ENCODE results near the gene SERPING1. TPM values are rescaled to one million over a fixed set of nuclear protein-coding genes. Genes with fewer than 3 reads are reported as not detected.
A peak's percentile ranks its signal among the peaks of the same experiment; 100 is the strongest.

The SERPING1 gene
- total and polyA plus RNA-seq, 2 donors (not counting 3 experiments of a cell fraction or from before 2014, with no cell fraction given) = 0.30 TPM; not detected in 1

DNA sequence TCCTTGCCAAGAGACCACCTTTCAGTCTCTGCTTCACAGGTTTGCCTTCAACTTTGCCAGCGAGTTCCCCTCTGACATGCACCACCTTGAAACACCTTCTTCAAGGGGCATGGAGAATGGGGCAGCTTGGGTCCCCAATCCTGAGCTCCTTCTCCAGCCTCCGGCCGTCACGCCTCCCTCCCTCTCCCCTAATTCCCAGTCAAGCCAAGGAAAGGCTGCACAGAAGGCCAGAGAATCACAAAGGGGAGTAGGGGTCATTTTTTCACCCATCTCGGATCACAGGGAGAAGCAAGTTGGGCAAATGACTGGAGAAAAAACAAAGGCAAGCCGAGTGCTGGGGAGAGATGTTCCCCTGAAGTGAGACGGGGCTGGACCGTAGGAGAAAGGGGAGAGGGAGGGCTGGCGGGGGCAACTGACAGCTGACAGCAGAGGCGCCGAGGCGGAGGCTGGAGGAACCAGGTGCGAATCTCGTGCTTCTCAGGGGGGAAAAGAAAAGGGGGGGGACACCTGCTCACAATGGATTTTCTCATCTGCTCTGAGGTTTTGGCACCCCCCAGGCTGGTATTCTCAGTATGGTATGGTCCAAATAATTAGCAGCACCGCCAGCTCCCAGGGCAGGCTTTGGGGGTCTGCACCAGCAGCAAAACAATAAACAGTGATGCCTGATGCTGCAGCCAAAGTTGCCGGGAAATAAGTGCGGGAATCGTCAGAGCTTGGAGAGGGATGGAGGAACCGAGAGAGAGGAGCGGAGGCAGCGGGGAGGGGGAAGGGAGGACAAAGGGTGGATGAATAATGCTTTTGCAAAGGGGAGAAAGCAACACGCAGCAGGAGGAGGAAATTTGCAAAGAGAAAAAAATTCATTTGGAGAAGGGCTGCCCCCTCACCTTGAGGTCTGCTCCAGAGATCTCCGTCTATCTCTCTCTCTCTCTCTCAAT lies 51.6 kb downstream of the SERPING1 start:
- Histone ChIP-seq H3K9ac (replicated peaks; ENCODE audit: extremely low read depth, insufficient read depth, low read length) (no peak overlapping the region), H2AFZ (ENCODE audit: low read depth, low read length) (no peak overlapping the region)
- CTCF ChIA-PET = interaction anchor here (0.8 to 1.3 kb wide), 2 partner anchors 80 to 152 kb away, joined by 3 to 8 read pairs; no protein-coding TSS in a partner anchor

DNA sequence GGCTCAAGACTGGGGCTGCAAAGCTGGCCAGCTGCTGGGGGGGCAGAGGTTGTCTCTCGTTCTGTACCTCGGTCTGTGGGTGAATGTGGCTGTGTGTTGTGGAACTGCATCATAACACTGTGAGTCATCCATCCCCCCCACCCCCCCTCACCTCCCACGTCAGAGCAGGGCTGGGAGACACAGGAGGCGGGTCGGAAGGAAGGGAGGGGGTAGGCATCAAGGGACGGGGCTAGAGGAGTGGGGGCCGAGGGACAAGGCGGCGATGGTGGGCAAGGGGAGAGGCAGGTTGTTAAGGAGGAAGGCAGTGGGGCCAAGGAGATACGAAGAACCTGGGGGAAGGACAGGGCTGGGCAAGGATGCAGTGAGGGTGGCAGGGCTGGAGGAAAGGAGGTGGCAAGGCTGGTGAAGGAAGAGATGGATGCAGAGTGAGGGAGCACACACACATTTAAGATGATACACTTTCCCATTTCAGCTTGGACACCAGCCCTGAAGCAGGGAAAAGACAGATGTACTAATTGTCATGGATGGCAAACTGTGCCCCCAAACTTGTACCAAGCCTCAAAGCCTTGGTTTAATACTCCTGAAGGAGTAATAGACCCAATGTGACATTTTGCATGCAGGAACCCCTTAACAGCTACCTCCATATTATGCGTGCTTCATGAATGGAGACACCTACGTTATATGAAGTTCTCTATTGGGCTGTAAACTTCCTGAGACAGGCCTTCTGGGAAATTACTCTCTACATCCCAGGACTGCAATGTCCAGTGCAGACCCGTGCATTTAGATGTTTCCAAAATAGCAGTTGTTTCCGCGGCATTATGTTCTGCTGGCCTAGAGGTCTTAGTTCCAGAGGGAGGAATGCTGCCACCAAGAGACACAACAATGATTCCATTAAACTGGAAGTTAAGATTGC lies 52.6 kb downstream of the SERPING1 start, which contains the start of gene YPEL4:
YPEL4 (minus strand) TSS at position 87 of the 913 bp plus-strand sequence. CDS start 2,805 bp downstream, outside the sequence.
- H3K79me2 ChIP-seq (ENCODE audit: control insufficient read depth, insufficient read depth, low read length) = no peaks in the 10 kb centered on the region
- POLR2A ChIA-PET = no interaction called here
- H3K4me1 ChIP-seq (ENCODE audit: control insufficient read depth, extremely low read depth, insufficient read depth, low read length) = peaks cover 3% of the 10 kb centered on the region
- no peaks in the 10 kb centered on the region for H3K9me3 ChIP-seq (replicated peaks; ENCODE audit: control insufficient read depth, insufficient read depth, low read length)
- H3K9me1 ChIP-seq (replicated peaks; ENCODE audit: control insufficient read depth, extremely low read depth, insufficient read depth, low read length) = no peaks in the 10 kb centered on the region
- CTCF ChIA-PET = no interaction called here
- H3K27ac ChIP-seq (ENCODE audit: insufficient read depth, low read depth, low read length) = no peak within 1 kb of the TSS
- peaks cover 40 to 54% of the 10 kb centered on the region in 2 experiments for H3K27me3 ChIP-seq (ENCODE audit: control insufficient read depth in 2 of 2, insufficient read depth in 2 of 2, low read length in 2 of 2)
- DNase-seq (ENCODE audit: low read depth, low spot score) (peak; percentile 67), FAIRE-seq (peak; percentile 71)
- H3K9ac ChIP-seq (replicated peaks; ENCODE audit: extremely low read depth, insufficient read depth, low read length) = no peak within 1 kb of the TSS
- no peak within 1 kb of the TSS for H3K4me2 ChIP-seq (ENCODE audit: insufficient read depth, low read length)
- dilution Hi-C loops (cut with MboI; ENCODE audit: extremely low pct_ligation_motif_present, low sequenced_read_pairs) (no loop called here), intact Hi-C loops (cut with micrococcal nuclease) (loop anchor here (5.0 kb wide), 1 partner anchor 323 kb away; no protein-coding TSS in a partner anchor)
- H4K20me1 ChIP-seq (replicated peaks; ENCODE audit: control insufficient read depth, extremely low read depth, insufficient read depth, low read length) = no peaks in the 10 kb centered on the region
- TF ChIP-seq, protein P1, sequence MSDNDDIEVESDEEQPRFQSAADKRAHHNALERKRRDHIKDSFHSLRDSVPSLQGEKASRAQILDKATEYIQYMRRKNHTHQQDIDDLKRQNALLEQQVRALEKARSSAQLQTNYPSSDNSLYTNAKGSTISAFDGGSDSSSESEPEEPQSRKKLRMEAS (IDR thresholded peaks at IDR 0.05; ENCODE audit: insufficient read depth, insufficient read length) = no peak
- TF ChIP-seq EZH2 (IDR thresholded peaks at IDR 0.05; ENCODE audit: borderline replicate concordance, low read depth, low read length, severe bottlenecking) = no peak
- peak; percentile 5 for TF ChIP-seq JUN (IDR thresholded peaks at IDR 0.05; ENCODE audit: borderline replicate concordance, insufficient read depth, insufficient read length, low read depth)
- no peak for TF ChIP-seq POLR2AphosphoS5 (IDR thresholded peaks at IDR 0.05; ENCODE audit: insufficient read depth, low read depth, low read length)
- TF ChIP-seq MYC (IDR thresholded peaks at IDR 0.05; ENCODE audit: low read depth, low read length) = no peak
- TF ChIP-seq, protein P2, sequence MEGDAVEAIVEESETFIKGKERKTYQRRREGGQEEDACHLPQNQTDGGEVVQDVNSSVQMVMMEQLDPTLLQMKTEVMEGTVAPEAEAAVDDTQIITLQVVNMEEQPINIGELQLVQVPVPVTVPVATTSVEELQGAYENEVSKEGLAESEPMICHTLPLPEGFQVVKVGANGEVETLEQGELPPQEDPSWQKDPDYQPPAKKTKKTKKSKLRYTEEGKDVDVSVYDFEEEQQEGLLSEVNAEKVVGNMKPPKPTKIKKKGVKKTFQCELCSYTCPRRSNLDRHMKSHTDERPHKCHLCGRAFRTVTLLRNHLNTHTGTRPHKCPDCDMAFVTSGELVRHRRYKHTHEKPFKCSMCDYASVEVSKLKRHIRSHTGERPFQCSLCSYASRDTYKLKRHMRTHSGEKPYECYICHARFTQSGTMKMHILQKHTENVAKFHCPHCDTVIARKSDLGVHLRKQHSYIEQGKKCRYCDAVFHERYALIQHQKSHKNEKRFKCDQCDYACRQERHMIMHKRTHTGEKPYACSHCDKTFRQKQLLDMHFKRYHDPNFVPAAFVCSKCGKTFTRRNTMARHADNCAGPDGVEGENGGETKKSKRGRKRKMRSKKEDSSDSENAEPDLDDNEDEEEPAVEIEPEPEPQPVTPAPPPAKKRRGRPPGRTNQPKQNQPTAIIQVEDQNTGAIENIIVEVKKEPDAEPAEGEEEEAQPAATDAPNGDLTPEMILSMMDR (IDR thresholded peaks at IDR 0.05; ENCODE audit: extremely low read depth in 1 of 2, insufficient read depth in 1 of 2, low read depth in 1 of 2, low read length in 2 of 2) = no peak
- no peak for TF ChIP-seq GATA2 (IDR thresholded peaks at IDR 0.05; ENCODE audit: insufficient read depth, insufficient read length, low read depth, low read length)
- peak; percentile 21 for TF ChIP-seq FOS (IDR thresholded peaks at IDR 0.05; ENCODE audit: borderline replicate concordance, insufficient read depth, low read length)
- peak; percentile 30 for TF ChIP-seq POLR2A (IDR thresholded peaks at IDR 0.05; ENCODE audit: low read depth, low read length)
- no peak within 1 kb of the TSS for H2AFZ ChIP-seq (ENCODE audit: low read depth, low read length)
- BruUV-seq (replicated peaks) = no TSS peak
- H3K4me3 ChIP-seq (replicated peaks in 1 of 3; ENCODE audit: insufficient read depth in 1 of 3, low read depth in 1 of 3, low read length in 3 of 3) = peak within 1 kb of the TSS in 1 of 3 experiments; percentile 9
- no peaks in the 10 kb centered on the region for H3K36me3 ChIP-seq (ENCODE audit: control insufficient read depth in 2 of 2, extremely low read depth in 1 of 2, insufficient read depth in 2 of 2, low read length in 2 of 2)

More for the DNA sequence above, 51.6 kb downstream of the SERPING1 start:
- Histone ChIP-seq H3K4me1 (ENCODE audit: control insufficient read depth, extremely low read depth, insufficient read depth, low read length) (peaks cover 3% of the 10 kb centered on the region), H3K4me2 (ENCODE audit: insufficient read depth, low read length) (no peak overlapping the region), H4K20me1 (replicated peaks; ENCODE audit: control insufficient read depth, extremely low read depth, insufficient read depth, low read length) (no peaks in the 10 kb centered on the region), H3K9me1 (replicated peaks; ENCODE audit: control insufficient read depth, extremely low read depth, insufficient read depth, low read length) (no peaks in the 10 kb centered on the region), H3K4me3 (replicated peaks in 1 of 3; ENCODE audit: insufficient read depth in 1 of 3, low read depth in 1 of 3, low read length in 3 of 3) (peak overlapping the region in 1 of 3 experiments; percentile 9), H3K27ac (ENCODE audit: insufficient read depth, low read depth, low read length) (no peak overlapping the region), H3K27me3 (ENCODE audit: control insufficient read depth in 2 of 2, insufficient read depth in 2 of 2, low read length in 2 of 2) (peaks cover 40 to 54% of the 10 kb centered on the region in 2 experiments), H3K36me3 (ENCODE audit: control insufficient read depth in 2 of 2, extremely low read depth in 1 of 2, insufficient read depth in 2 of 2, low read length in 2 of 2) (no peaks in the 10 kb centered on the region), H3K9me3 (replicated peaks; ENCODE audit: control insufficient read depth, insufficient read depth, low read length) (no peaks in the 10 kb centered on the region), H3K79me2 (ENCODE audit: control insufficient read depth, insufficient read depth, low read length) (no peaks in the 10 kb centered on the region)
- no peak for TF ChIP-seq GATA2 (IDR thresholded peaks at IDR 0.05; ENCODE audit: insufficient read depth, insufficient read length, low read depth, low read length)
- peak; percentile 76 for TF ChIP-seq EZH2 (IDR thresholded peaks at IDR 0.05; ENCODE audit: borderline replicate concordance, low read depth, low read length, severe bottlenecking)
- DNase-seq (ENCODE audit: low read depth, low spot score) (no peak), FAIRE-seq (peak; percentile 4)
- intact Hi-C loops (cut with micrococcal nuclease) = loop anchor here (5.0 kb wide), 1 partner anchor 322 kb away; no protein-coding TSS in a partner anchor
- dilution Hi-C loops (cut with MboI; ENCODE audit: extremely low pct_ligation_motif_present, low sequenced_read_pairs) = no loop called here
- BruUV-seq (replicated peaks) = no TSS peak
- POLR2A ChIA-PET = interaction anchor here (0.6 kb wide), 1 partner anchor 98 kb away, joined by 3 read pairs; no protein-coding TSS in a partner anchor

Measured in endothelial cell of umbilical vein (primary cell).